Thyroid gland (tissue), 4 donors: ENCODE measurements around the gene RUNDC1.

Experiments
- CTCF ChIP-seq, 6 experiments: fragments of 200-600 bp in 3 of 6; fragments of 450-650 bp in 3 of 6; sonication (generic) in 3 of 6; IDR thresholded peaks; one replicate each; pipeline ENCODE4 v1.5.1; 2016 to 2019; ENCODE audit warnings: antibody characterized with exemption in 6 of 6, mild to moderate bottlenecking in 2 of 6, inconsistent platforms in 1 of 6, moderate library complexity in 1 of 6
- POLR2A ChIP-seq, 2 donors: fragments of 450-650 bp; IDR thresholded peaks; one replicate each; pipeline ENCODE4 v1.6.1; 2017; ENCODE audit warnings: antibody characterized with exemption in 2 of 2, mild to moderate bottlenecking in 2 of 2, moderate library complexity in 1 of 2

GRCh38 chr17:43030137-43030767, 49.9 kb downstream of the RUNDC1 start:
- TF ChIP-seq CTCF (IDR thresholded peaks at IDR 0.05) = no peak
- TF ChIP-seq POLR2A (IDR thresholded peaks at IDR 0.05) = no peak
